Gastroesophageal sphincter (tissue), 4 donors: Measurements from ENCODE around the gene CROCC2. TPM values are rescaled to one million over a fixed set of nuclear protein-coding genes. Genes with fewer than 3 reads are reported as not detected.

ENCODE experiments used
- ATAC-seq: fragments of 150-250 bp; one replicate; pipeline ENCODE4 v1.9.1; 2016; ENCODE audit warnings: mild to moderate bottlenecking, moderate library complexity
- H3K27ac ChIP-seq, 4 donors: fragments of 200-600 bp; sonication (generic) in 3 of 4; 1 replicate in 3 of 4; 2 replicates in 1 of 4; pipeline ENCODE4 v1.5.1; 2016 to 2019
- H3K27me3 ChIP-seq: fragments of 200-600 bp; sonication (generic); one replicate; pipeline ENCODE4 v1.5.1; 2019
- H3K36me3 ChIP-seq, 2 donors: fragments of 200-600 bp; sonication (generic); one replicate each; pipeline ENCODE4 v1.5.1; 2019; ENCODE audit warnings: control low read depth in 1 of 2
- H3K4me1 ChIP-seq, 3 donors: fragments of 200-600 bp; sonication (generic); 1 replicate in 2 of 3; 2 replicates in 1 of 3; pipeline ENCODE4 v1.5.1; 2016 to 2019; ENCODE audit warnings: control low read depth in 2 of 3
- H3K4me3 ChIP-seq, 2 donors: fragments of 200-600 bp; sonication (generic); one replicate each; pipeline ENCODE4 v1.5.1; 2019; ENCODE audit warnings: mild to moderate bottlenecking in 1 of 2, moderate library complexity in 1 of 2
- H3K9me3 ChIP-seq, 3 donors: fragments of 200-600 bp; sonication (generic); one replicate each; pipeline ENCODE4 v1.5.1; 2017 to 2019; ENCODE audit warnings: control low read depth in 2 of 3
- CTCF ChIP-seq, 4 experiments: fragments of 200-600 bp in 2 of 4; fragments of 450-650 bp in 2 of 4; sonication (generic) in 1 of 4; IDR thresholded peaks; one replicate each; pipeline ENCODE4 v1.5.1; 2017 to 2019; ENCODE audit warnings: antibody characterized with exemption in 4 of 4, mild to moderate bottlenecking in 2 of 4, moderate library complexity in 2 of 4
- EP300 ChIP-seq: sonication (generic); formaldehyde crosslinking; IDR thresholded peaks from one replicate; pipeline ENCODE4 v1.6.1; 2017; ENCODE audit warnings: antibody characterized with exemption, mild to moderate bottlenecking
- POLR2A ChIP-seq, 2 donors: fragments of 450-650 bp; IDR thresholded peaks; one replicate each; pipeline ENCODE4 v1.6.1; 2017; ENCODE audit warnings: antibody characterized with exemption in 2 of 2, mild to moderate bottlenecking in 2 of 2, moderate library complexity in 1 of 2
- POLR2AphosphoS5 ChIP-seq: sonication (generic); formaldehyde crosslinking; IDR thresholded peaks from one replicate; pipeline ENCODE4 v1.6.1; 2017; ENCODE audit warnings: antibody characterized with exemption
- WGBS, 2 donors: methylation state at CpG; one replicate each; pipeline ENCODE4 v1.1.5; 2018; ENCODE audit warnings: low coverage in 1 of 2; 5-methylcytosine and 5-hydroxymethylcytosine counted together
- total RNA-seq, 4 donors: library from RNA; depleted of rRNA; stranded (reverse); fragments of >200 nt; gene quantifications; one replicate each; pipeline ENCODE4 v1.1.0, GENCODE V29; 2016

CROCC2 gene
- total RNA-seq, 4 donors from 2014 or later = not detected

- no peak for TF ChIP-seq EP300
- no peak for TF ChIP-seq POLR2AphosphoS5
- no peak for TF ChIP-seq CTCF (IDR thresholded peaks at IDR 0.05)
- no peak for TF ChIP-seq POLR2A (IDR thresholded peaks at IDR 0.05)
- H3K4me3 ChIP-seq = no peak overlapping the region
- peaks cover 22% of the 10 kb centered on the region for H3K27me3 ChIP-seq
- H3K27ac ChIP-seq = no peak overlapping the region
- no peaks in the 10 kb centered on the region for H3K9me3 ChIP-seq
- H3K4me1 ChIP-seq = peaks cover 0 to 18% (median 0%) of the 10 kb centered on the region in 3 donors
- no peaks in the 10 kb centered on the region for H3K36me3 ChIP-seq
- ATAC-seq = no peak
- WGBS, 2 donors = no CpG with 5 or more reads among the region's 28 CpGs
These were observed 59.8 kb downstream of the CROCC2 start for GRCh38 chr2:240965905-240966456.

- WGBS, 2 donors = no CpG with 5 or more reads among the region's 10 CpGs
- Histone ChIP-seq H3K27me3 (peaks cover 21% of the 10 kb centered on the region), H3K4me3 (no peak overlapping the region), H3K9me3 (no peaks in the 10 kb centered on the region), H3K4me1 (peaks cover 0 to 13% (median 0%) of the 10 kb centered on the region in 3 donors), H3K36me3 (no peaks in the 10 kb centered on the region), H3K27ac (no peak overlapping the region)
- TF ChIP-seq POLR2AphosphoS5 (no peak), EP300 (no peak), CTCF (IDR thresholded peaks at IDR 0.05) (no peak), POLR2A (IDR thresholded peaks at IDR 0.05) (no peak)
- no peak for ATAC-seq
These were observed 60.3 kb downstream of the CROCC2 start for GRCh38 chr2:240966457-240966905.

- no peak for ATAC-seq
- Histone ChIP-seq H3K9me3 (no peaks in the 10 kb centered on the region), H3K4me3 (no peak overlapping the region), H3K36me3 (no peaks in the 10 kb centered on the region), H3K27ac (no peak overlapping the region), H3K27me3 (peaks cover 24% of the 10 kb centered on the region), H3K4me1 (peaks cover 0 to 8% (median 0%) of the 10 kb centered on the region in 3 donors)
- WGBS, 2 donors = 81% methylated on average over 5 of the region's 32 CpGs; no CpG with 5 or more reads in 1 of the 2 donors
- TF ChIP-seq CTCF (IDR thresholded peaks at IDR 0.05) (no peak), EP300 (no peak), POLR2A (IDR thresholded peaks at IDR 0.05) (no peak), POLR2AphosphoS5 (no peak)
These were observed 61.0 kb downstream of the CROCC2 start for GRCh38 chr2:240966906-240967680.

- ATAC-seq = no peak
- Histone ChIP-seq H3K4me3 (no peak overlapping the region), H3K36me3 (no peaks in the 10 kb centered on the region), H3K9me3 (no peaks in the 10 kb centered on the region), H3K27ac (no peak overlapping the region), H3K27me3 (peaks cover 29% of the 10 kb centered on the region), H3K4me1 (peaks cover 0 to 7% (median 0%) of the 10 kb centered on the region in 3 donors)
- no CpG with 5 or more reads among the region's 34 CpGs for WGBS, 2 donors
- no peak for TF ChIP-seq CTCF (IDR thresholded peaks at IDR 0.05)
- no peak for TF ChIP-seq EP300
- no peak for TF ChIP-seq POLR2A (IDR thresholded peaks at IDR 0.05)
- TF ChIP-seq POLR2AphosphoS5 = no peak
These were observed 61.8 kb downstream of the CROCC2 start for GRCh38 chr2:240967681-240968621.
